ENCODE data around the gene SKI. TPM values are rescaled to one million over a fixed set of nuclear protein-coding genes. Genes with fewer than 3 reads are reported as not detected.
A peak's percentile ranks its signal among the peaks of the same experiment; 100 is the strongest.

SKI gene
- total RNA-seq, 2 donors from 2014 or later = 65.4 to 79.2 TPM

DNA sequence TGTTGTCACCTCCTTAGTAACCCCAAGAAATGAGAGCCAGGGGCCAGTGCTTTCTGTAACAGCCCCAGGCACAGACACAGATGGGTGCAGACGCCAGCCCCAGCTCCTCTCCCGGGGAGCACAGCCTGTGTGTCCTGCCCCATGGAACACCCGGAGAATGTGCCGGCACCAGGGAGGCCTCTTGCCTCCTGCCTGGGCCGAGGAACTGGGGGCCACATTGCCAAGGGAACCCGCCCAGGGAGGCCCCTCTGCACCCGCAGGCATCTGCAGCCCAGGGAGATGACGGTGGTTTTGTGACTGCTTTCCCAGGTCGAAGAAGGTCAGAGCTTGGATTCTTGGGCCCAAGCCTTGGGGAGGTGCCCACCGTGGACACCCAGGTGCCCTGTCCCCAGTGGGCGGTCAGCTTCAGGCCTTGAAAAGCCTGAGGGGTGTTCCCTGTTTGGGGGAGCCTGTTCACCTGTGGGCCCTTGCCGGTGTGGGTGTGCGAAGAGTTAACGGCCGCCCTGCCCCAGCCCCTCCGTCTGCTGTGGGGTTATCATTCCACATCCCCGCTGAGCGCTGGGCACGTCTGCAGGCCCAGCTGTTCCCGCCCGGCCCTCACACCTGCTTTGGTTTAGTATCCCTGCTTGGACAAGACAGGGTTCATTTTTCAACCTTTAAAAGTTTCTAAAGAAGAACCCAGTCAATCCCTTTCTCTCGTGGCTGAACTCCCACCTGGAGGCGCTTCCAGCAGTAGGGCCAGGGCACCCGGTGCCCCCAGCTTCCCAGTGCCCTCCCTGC, 100.7 kb downstream of the SKI start:
- peaks cover 9% of the 10 kb centered on the region for H3K9me3 Mint-ChIP-seq
- no peaks in the 10 kb centered on the region for H3K4me1 ChIP-seq (ENCODE audit: control insufficient read depth, insufficient read depth, low read length)
- TF ChIP-seq, protein P1, sequence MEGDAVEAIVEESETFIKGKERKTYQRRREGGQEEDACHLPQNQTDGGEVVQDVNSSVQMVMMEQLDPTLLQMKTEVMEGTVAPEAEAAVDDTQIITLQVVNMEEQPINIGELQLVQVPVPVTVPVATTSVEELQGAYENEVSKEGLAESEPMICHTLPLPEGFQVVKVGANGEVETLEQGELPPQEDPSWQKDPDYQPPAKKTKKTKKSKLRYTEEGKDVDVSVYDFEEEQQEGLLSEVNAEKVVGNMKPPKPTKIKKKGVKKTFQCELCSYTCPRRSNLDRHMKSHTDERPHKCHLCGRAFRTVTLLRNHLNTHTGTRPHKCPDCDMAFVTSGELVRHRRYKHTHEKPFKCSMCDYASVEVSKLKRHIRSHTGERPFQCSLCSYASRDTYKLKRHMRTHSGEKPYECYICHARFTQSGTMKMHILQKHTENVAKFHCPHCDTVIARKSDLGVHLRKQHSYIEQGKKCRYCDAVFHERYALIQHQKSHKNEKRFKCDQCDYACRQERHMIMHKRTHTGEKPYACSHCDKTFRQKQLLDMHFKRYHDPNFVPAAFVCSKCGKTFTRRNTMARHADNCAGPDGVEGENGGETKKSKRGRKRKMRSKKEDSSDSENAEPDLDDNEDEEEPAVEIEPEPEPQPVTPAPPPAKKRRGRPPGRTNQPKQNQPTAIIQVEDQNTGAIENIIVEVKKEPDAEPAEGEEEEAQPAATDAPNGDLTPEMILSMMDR (conservative IDR thresholded peaks at IDR 0.05) = no peak
- H3K9me3 ChIP-seq (ENCODE audit: control insufficient read depth, low read length) = no peaks in the 10 kb centered on the region
- no peak overlapping the region for H3K9ac ChIP-seq (ENCODE audit: extremely low read depth, low read length, poor library complexity, severe bottlenecking)
- no peak for DNase-seq
- WGBS, 2 experiments (ENCODE audit: insufficient coverage in 1 of 2, insufficient read length in 1 of 2) = 85 to 91% methylated on average over 22 to 24 of the region's 24 CpGs
- H3K4me1 Mint-ChIP-seq = no peaks in the 10 kb centered on the region
- H3K36me3 ChIP-seq (ENCODE audit: control insufficient read depth, insufficient read depth, low read length) = no peaks in the 10 kb centered on the region
- H3K4me3 Mint-ChIP-seq = no peak overlapping the region
- H3K36me3 Mint-ChIP-seq (ENCODE audit: low read depth) = no peaks in the 10 kb centered on the region
- H3K4me3 ChIP-seq (ENCODE audit: low read length) = no peak overlapping the region
- H3K27ac Mint-ChIP-seq = no peak overlapping the region
- H3K27me3 ChIP-seq (ENCODE audit: control insufficient read depth, insufficient read depth, low read length, poor library complexity, severe bottlenecking) = peaks cover 8% of the 10 kb centered on the region
- H3K27me3 Mint-ChIP-seq (ENCODE audit: insufficient read depth) = peaks cover 13% of the 10 kb centered on the region
- no peak overlapping the region for H3K27ac ChIP-seq (ENCODE audit: low read depth, low read length)

GRCh38 chr1:2330035-2330434, 101.9 kb downstream of the SKI start:
- no peak overlapping the region for H3K27ac Mint-ChIP-seq
- peaks cover 9% of the 10 kb centered on the region for H3K27me3 Mint-ChIP-seq (ENCODE audit: insufficient read depth)
- peaks cover 8% of the 10 kb centered on the region for H3K9me3 Mint-ChIP-seq
- Histone ChIP-seq H3K9ac (ENCODE audit: extremely low read depth, low read length, poor library complexity, severe bottlenecking) (no peak overlapping the region), H3K27me3 (ENCODE audit: control insufficient read depth, insufficient read depth, low read length, poor library complexity, severe bottlenecking) (peaks cover 5% of the 10 kb centered on the region), H3K4me3 (ENCODE audit: low read length) (no peak overlapping the region), H3K9me3 (ENCODE audit: control insufficient read depth, low read length) (no peaks in the 10 kb centered on the region), H3K27ac (ENCODE audit: low read depth, low read length) (peak overlapping the region; percentile 53), H3K4me1 (ENCODE audit: control insufficient read depth, insufficient read depth, low read length) (no peaks in the 10 kb centered on the region), H3K36me3 (ENCODE audit: control insufficient read depth, insufficient read depth, low read length) (no peaks in the 10 kb centered on the region)
- TF ChIP-seq, protein P1 (conservative IDR thresholded peaks at IDR 0.05) = no peak
- H3K4me3 Mint-ChIP-seq = no peak overlapping the region
- no peaks in the 10 kb centered on the region for H3K36me3 Mint-ChIP-seq (ENCODE audit: low read depth)
- H3K4me1 Mint-ChIP-seq = no peaks in the 10 kb centered on the region
- no peak for DNase-seq
- 92 to 94% methylated on average over 8 to 12 of the region's 12 CpGs for WGBS, 2 experiments (ENCODE audit: insufficient coverage in 1 of 2, insufficient read length in 1 of 2)

GRCh38 chr1:2330519-2331199, 102.5 kb downstream of the SKI start:
- Histone ChIP-seq H3K36me3 (ENCODE audit: control insufficient read depth, insufficient read depth, low read length) (no peaks in the 10 kb centered on the region), H3K4me1 (ENCODE audit: control insufficient read depth, insufficient read depth, low read length) (no peaks in the 10 kb centered on the region), H3K9me3 (ENCODE audit: control insufficient read depth, low read length) (no peaks in the 10 kb centered on the region), H3K27me3 (ENCODE audit: control insufficient read depth, insufficient read depth, low read length, poor library complexity, severe bottlenecking) (no peaks in the 10 kb centered on the region), H3K27ac (ENCODE audit: low read depth, low read length) (peak overlapping the region; percentile 66), H3K9ac (ENCODE audit: extremely low read depth, low read length, poor library complexity, severe bottlenecking) (no peak overlapping the region), H3K4me3 (ENCODE audit: low read length) (no peak overlapping the region)
- TF ChIP-seq, protein P1 (conservative IDR thresholded peaks at IDR 0.05) = no peak
- no peak overlapping the region for H3K4me3 Mint-ChIP-seq
- no peak overlapping the region for H3K27ac Mint-ChIP-seq
- DNase-seq = no peak
- no peaks in the 10 kb centered on the region for H3K4me1 Mint-ChIP-seq
- WGBS, 2 experiments (ENCODE audit: insufficient coverage in 1 of 2, insufficient read length in 1 of 2) = 87 to 94% methylated on average over 23 to 31 of the region's 31 CpGs
- no peaks in the 10 kb centered on the region for H3K36me3 Mint-ChIP-seq (ENCODE audit: low read depth)
- H3K27me3 Mint-ChIP-seq (ENCODE audit: insufficient read depth) = peaks cover 3% of the 10 kb centered on the region
- peaks cover 8% of the 10 kb centered on the region for H3K9me3 Mint-ChIP-seq

All from endodermal cell (in vitro differentiated cells).